Activated CD4-positive, alpha-beta T cell treated with anti-CD3 and anti-CD28 coated beads, Interleukin-2, amount 10 ng/mL, durations not matched to agents 7 days and 5 days (primary cell): ENCODE measurements around the gene CYYR1. TPM values are rescaled to one million over a fixed set of nuclear protein-coding genes. Genes with fewer than 3 reads are reported as not detected.

Source experiments
- CTCF ChIA-PET: fragments of 350-600 bp; sonication (Branson Sonifier 250); formaldehyde crosslinking; loops from one replicate; lab custom pipeline; 2021; ENCODE audit warnings: antibody characterized with exemption; lab: Charles Lee
- POLR2A ChIA-PET: fragments of 350-600 bp; sonication (Branson Sonifier 250); formaldehyde crosslinking; loops from one replicate; lab custom pipeline; 2021; ENCODE audit warnings: antibody characterized with exemption; lab: Charles Lee
- DNase-seq: peaks from one replicate; pipeline ENCODE4 v3.0.0-alpha.2; 2020
- H3K27ac Mint-ChIP-seq: one replicate; pipeline ENCODE4 v1.8.0; 2021; ENCODE audit warnings: mild to moderate bottlenecking, moderate library complexity, mixed read lengths
- H3K27me3 Mint-ChIP-seq: one replicate; pipeline ENCODE4 v1.8.0; 2021; ENCODE audit warnings: mixed read lengths
- H3K36me3 Mint-ChIP-seq: one replicate; pipeline ENCODE4 v1.8.0; 2021; ENCODE audit warnings: low read depth, mixed read lengths
- H3K4me1 Mint-ChIP-seq: one replicate; pipeline ENCODE4 v1.8.0; 2021; ENCODE audit warnings: mixed read lengths
- H3K4me3 Mint-ChIP-seq: one replicate; pipeline ENCODE4 v1.8.0; 2021; ENCODE audit warnings: mild to moderate bottlenecking, moderate library complexity, mixed read lengths
- H3K9me3 Mint-ChIP-seq: one replicate; pipeline ENCODE4 v1.8.0; 2021; ENCODE audit warnings: mixed read lengths
- total RNA-seq, 2 experiments: library from RNA; stranded (reverse); gene quantifications; one replicate each; pipeline ENCODE4 v1.2.3, GENCODE V29; 2021

CYYR1 gene
- not detected for total RNA-seq

- no peak within 1 kb of the TSS for H3K4me3 Mint-ChIP-seq
- no peak within 1 kb of the TSS for H3K27ac Mint-ChIP-seq
- CTCF ChIA-PET = no interaction called here
- H3K36me3 Mint-ChIP-seq = no peaks in the 10 kb centered on the region
- DNase-seq = no peak
- POLR2A ChIA-PET = no interaction called here
- H3K27me3 Mint-ChIP-seq = peaks cover 27% of the 10 kb centered on the region
- H3K4me1 Mint-ChIP-seq = peaks cover 3% of the 10 kb centered on the region
- no peaks in the 10 kb centered on the region for H3K9me3 Mint-ChIP-seq
Observed at GRCh38 chr21:26572702-26573381, at the start of gene CYYR1. Gene CYYR1 (minus strand): TSS chr21:26573286. CDS start chr21:26572940, 346 bp downstream.

- no peaks in the 10 kb centered on the region for H3K9me3 Mint-ChIP-seq
- H3K4me3 Mint-ChIP-seq = no peak overlapping the region
- H3K27me3 Mint-ChIP-seq = no peaks in the 10 kb centered on the region
- H3K27ac Mint-ChIP-seq = no peak overlapping the region
- CTCF ChIA-PET = no interaction called here
- DNase-seq = no peak
- H3K36me3 Mint-ChIP-seq = no peaks in the 10 kb centered on the region
- no peaks in the 10 kb centered on the region for H3K4me1 Mint-ChIP-seq
- POLR2A ChIA-PET = no interaction called here
Observed at GRCh38 chr21:26617176-26617575, 44.1 kb upstream of the CYYR1 start.

- CTCF ChIA-PET = no interaction called here
- H3K4me3 Mint-ChIP-seq = no peak overlapping the region
- no peaks in the 10 kb centered on the region for H3K27me3 Mint-ChIP-seq
- H3K9me3 Mint-ChIP-seq = no peaks in the 10 kb centered on the region
- POLR2A ChIA-PET = no interaction called here
- no peak overlapping the region for H3K27ac Mint-ChIP-seq
- no peaks in the 10 kb centered on the region for H3K36me3 Mint-ChIP-seq
- H3K4me1 Mint-ChIP-seq = no peaks in the 10 kb centered on the region
- DNase-seq = no peak
Observed at GRCh38 chr21:26614251-26614650, 41.2 kb upstream of the CYYR1 start.

GRCh38 chr21:26599261-26599660 is 26.2 kb upstream of the CYYR1 start:
- no peaks in the 10 kb centered on the region for H3K9me3 Mint-ChIP-seq
- ChIA-PET CTCF (no interaction called here), POLR2A (no interaction called here)
- no peak overlapping the region for H3K27ac Mint-ChIP-seq
- H3K27me3 Mint-ChIP-seq = peaks cover 2% of the 10 kb centered on the region
- H3K4me1 Mint-ChIP-seq = no peaks in the 10 kb centered on the region
- H3K36me3 Mint-ChIP-seq = no peaks in the 10 kb centered on the region
- no peak overlapping the region for H3K4me3 Mint-ChIP-seq
- no peak for DNase-seq

- CTCF ChIA-PET = no interaction called here
- Mint-ChIP-seq H3K4me3 (no peak overlapping the region), H3K9me3 (no peaks in the 10 kb centered on the region), H3K27me3 (no peaks in the 10 kb centered on the region), H3K4me1 (no peaks in the 10 kb centered on the region), H3K36me3 (no peaks in the 10 kb centered on the region), H3K27ac (no peak overlapping the region)
- POLR2A ChIA-PET = no interaction called here
- DNase-seq = no peak
Observed at GRCh38 chr21:26597981-26598380, 24.9 kb upstream of the CYYR1 start.

- Mint-ChIP-seq H3K4me1 (no peaks in the 10 kb centered on the region), H3K9me3 (no peaks in the 10 kb centered on the region), H3K27ac (no peak overlapping the region), H3K4me3 (no peak overlapping the region), H3K36me3 (no peaks in the 10 kb centered on the region), H3K27me3 (no peaks in the 10 kb centered on the region)
- no peak for DNase-seq
- ChIA-PET CTCF (no interaction called here), POLR2A (no interaction called here)
Observed at GRCh38 chr21:26597031-26597430, 23.9 kb upstream of the CYYR1 start.

GRCh38 chr21:26595971-26596370 is 22.9 kb upstream of the CYYR1 start:
- Mint-ChIP-seq H3K36me3 (no peaks in the 10 kb centered on the region), H3K27me3 (no peaks in the 10 kb centered on the region), H3K9me3 (no peaks in the 10 kb centered on the region), H3K27ac (no peak overlapping the region), H3K4me1 (no peaks in the 10 kb centered on the region), H3K4me3 (no peak overlapping the region)
- no peak for DNase-seq
- ChIA-PET CTCF (no interaction called here), POLR2A (no interaction called here)

- Mint-ChIP-seq H3K4me1 (no peaks in the 10 kb centered on the region), H3K9me3 (no peaks in the 10 kb centered on the region), H3K27me3 (no peaks in the 10 kb centered on the region), H3K4me3 (no peak overlapping the region), H3K27ac (no peak overlapping the region), H3K36me3 (no peaks in the 10 kb centered on the region)
- ChIA-PET POLR2A (interaction anchor here (0.5 kb wide), 1 partner anchor 346 kb away, joined by 3 read pairs; no protein-coding TSS in a partner anchor), CTCF (no interaction called here)
- DNase-seq = no peak
Observed at GRCh38 chr21:26593800-26594199, 20.7 kb upstream of the CYYR1 start.

GRCh38 chr21:26591543-26591942 is 18.5 kb upstream of the CYYR1 start:
- ChIA-PET POLR2A (no interaction called here), CTCF (no interaction called here)
- Mint-ChIP-seq H3K4me1 (no peaks in the 10 kb centered on the region), H3K9me3 (no peaks in the 10 kb centered on the region), H3K27me3 (no peaks in the 10 kb centered on the region), H3K4me3 (no peak overlapping the region), H3K27ac (no peak overlapping the region), H3K36me3 (no peaks in the 10 kb centered on the region)
- DNase-seq = no peak

GRCh38 chr21:26588446-26588845 is 15.4 kb upstream of the CYYR1 start:
- Mint-ChIP-seq H3K27ac (no peak overlapping the region), H3K27me3 (no peaks in the 10 kb centered on the region), H3K36me3 (no peaks in the 10 kb centered on the region), H3K4me3 (no peak overlapping the region), H3K4me1 (no peaks in the 10 kb centered on the region), H3K9me3 (no peaks in the 10 kb centered on the region)
- POLR2A ChIA-PET = no interaction called here
- CTCF ChIA-PET = no interaction called here
- DNase-seq = no peak

- H3K27ac Mint-ChIP-seq = no peak overlapping the region
- no peak for DNase-seq
- no peaks in the 10 kb centered on the region for H3K9me3 Mint-ChIP-seq
- H3K27me3 Mint-ChIP-seq = no peaks in the 10 kb centered on the region
- no peak overlapping the region for H3K4me3 Mint-ChIP-seq
- ChIA-PET CTCF (no interaction called here), POLR2A (no interaction called here)
- H3K36me3 Mint-ChIP-seq = no peaks in the 10 kb centered on the region
- no peaks in the 10 kb centered on the region for H3K4me1 Mint-ChIP-seq
Observed at GRCh38 chr21:26587736-26588201, 14.7 kb upstream of the CYYR1 start.

GRCh38 chr21:26583769-26584168 is 10.7 kb upstream of the CYYR1 start:
- ChIA-PET POLR2A (no interaction called here), CTCF (no interaction called here)
- no peak overlapping the region for H3K27ac Mint-ChIP-seq
- H3K9me3 Mint-ChIP-seq = peaks cover 13% of the 10 kb centered on the region
- no peaks in the 10 kb centered on the region for H3K27me3 Mint-ChIP-seq
- H3K4me1 Mint-ChIP-seq = no peaks in the 10 kb centered on the region
- no peak overlapping the region for H3K4me3 Mint-ChIP-seq
- no peak for DNase-seq
- H3K36me3 Mint-ChIP-seq = no peaks in the 10 kb centered on the region

GRCh38 chr21:26581818-26582217 is 8.7 kb upstream of the CYYR1 start:
- Mint-ChIP-seq H3K9me3 (peaks cover 13% of the 10 kb centered on the region), H3K27me3 (no peaks in the 10 kb centered on the region), H3K36me3 (no peaks in the 10 kb centered on the region), H3K4me1 (no peaks in the 10 kb centered on the region), H3K4me3 (no peak overlapping the region), H3K27ac (no peak overlapping the region)
- ChIA-PET CTCF (no interaction called here), POLR2A (no interaction called here)
- no peak for DNase-seq

- Mint-ChIP-seq H3K4me3 (no peak overlapping the region), H3K4me1 (peaks cover 3% of the 10 kb centered on the region), H3K36me3 (no peaks in the 10 kb centered on the region), H3K27ac (no peak overlapping the region), H3K27me3 (peaks cover 27% of the 10 kb centered on the region), H3K9me3 (no peaks in the 10 kb centered on the region)
- ChIA-PET CTCF (no interaction called here), POLR2A (no interaction called here)
- no peak for DNase-seq
Observed at GRCh38 chr21:26572076-26572701, 897 bp downstream of the CYYR1 start.
